ENCODE data around the gene ARID3A.

The ARID3A gene

GRCh38 chr19:990746-991145 lies 64.9 kb downstream of the ARID3A start:
- no peak for DNase-seq

- DNase-seq = no peak
These were observed 65.5 kb downstream of the ARID3A start for GRCh38 chr19:991174-991931.

GRCh38 chr19:991932-992669 lies 66.3 kb downstream of the ARID3A start:
- no peak for DNase-seq

GRCh38 chr19:992670-993055 lies 66.8 kb downstream of the ARID3A start:
- no peak for DNase-seq

- no peak for DNase-seq
These were observed 67.6 kb downstream of the ARID3A start for GRCh38 chr19:993361-993830.

GRCh38 chr19:993831-994393 lies 68.1 kb downstream of the ARID3A start:
- no peak for DNase-seq

GRCh38 chr19:994516-994915 lies 68.7 kb downstream of the ARID3A start:
- DNase-seq = no peak

- DNase-seq = no peak
These were observed 69.4 kb downstream of the ARID3A start for GRCh38 chr19:995051-995827.

- peak; percentile 33 for DNase-seq
These were observed 70.4 kb downstream of the ARID3A start for GRCh38 chr19:996051-996838.

GRCh38 chr19:998064-998463 lies 72.2 kb downstream of the ARID3A start:
- DNase-seq = no peak

GRCh38 chr19:999379-999719 lies 73.5 kb downstream of the ARID3A start:
- no peak for DNase-seq

GRCh38 chr19:1000095-1000494 lies 74.3 kb downstream of the ARID3A start, which contains the start of gene GRIN3B:
GRIN3B (plus strand) TSS chr19:1000419; CDS start chr19:1000438, 19 bp downstream.
- no peak for DNase-seq

GRCh38 chr19:1000591-1001537 lies 75.0 kb downstream of the ARID3A start:
- no peak for DNase-seq

GRCh38 chr19:1001538-1002166 lies 75.8 kb downstream of the ARID3A start:
- peak; percentile 27 for DNase-seq

GRCh38 chr19:1002600-1002999 lies 76.8 kb downstream of the ARID3A start:
- DNase-seq = no peak

- no peak for DNase-seq
These were observed 77.4 kb downstream of the ARID3A start for GRCh38 chr19:1003283-1003682.

GRCh38 chr19:1004204-1004802 lies 78.5 kb downstream of the ARID3A start:
- no peak for DNase-seq

GRCh38 chr19:1004803-1005664 lies 79.2 kb downstream of the ARID3A start:
- no peak for DNase-seq

- no peak for DNase-seq
These were observed 81.0 kb downstream of the ARID3A start for GRCh38 chr19:1006711-1007398.

All from NCI-H774 (cell line).